WI38 (cell line): ENCODE data around the gene TMEM212.

Experiments used
- H3K4me3 ChIP-seq: 2 replicates; pipeline ENCODE4 v1.5.1; 2011; ENCODE audit warnings: low read depth, mild to moderate bottlenecking, control low read depth, low read length
- CTCF ChIP-seq: IDR thresholded peaks from 2 replicates; pipeline ENCODE4 v1.5.1; 2012; ENCODE audit warnings: low read depth, mild to moderate bottlenecking, control low read depth, low read length

Gene TMEM212

GRCh38 chr3:171809611-171809860 is 33.6 kb upstream of the TMEM212 start:
- peak overlapping the region; percentile 74 for H3K4me3 ChIP-seq
- no peak for TF ChIP-seq CTCF

GRCh38 chr3:171809861-171810628 is 33.1 kb upstream of the TMEM212 start, which contains the start of gene PLD1:
Gene PLD1, minus strand, starts transcription at chr3:171810483. Its CDS starts 72,432 bp downstream, at chr3:171738051.
- H3K4me3 ChIP-seq: peak within 1 kb of the TSS; percentile 74
- TF ChIP-seq CTCF: no peak

GRCh38 chr3:171810629-171811294 is 32.4 kb upstream of the TMEM212 start:
- no peak for TF ChIP-seq CTCF
- peak overlapping the region; percentile 74 for H3K4me3 ChIP-seq

GRCh38 chr3:171811295-171811912 is 31.7 kb upstream of the TMEM212 start:
- H3K4me3 ChIP-seq: no peak overlapping the region; the same call in 1 of the 2 replicates
- no peak for TF ChIP-seq CTCF

GRCh38 chr3:171811913-171812335 is 31.2 kb upstream of the TMEM212 start:
- no peak for TF ChIP-seq CTCF
- H3K4me3 ChIP-seq: no peak overlapping the region

GRCh38 chr3:171812811-171813210 is 30.3 kb upstream of the TMEM212 start:
- TF ChIP-seq CTCF: no peak
- no peak overlapping the region for H3K4me3 ChIP-seq
